ENCODE data around the gene TMEM8B. TPM values are rescaled to one million over a fixed set of nuclear protein-coding genes. Genes with fewer than 3 reads are reported as not detected.

The TMEM8B gene
- polyA plus RNA-seq, 3 donors = 2.6 to 11.6 (median 3.8) TPM

- DNase-seq = peak in 1 of 3 donors; percentile 61
- H3K4me1 Mint-ChIP-seq = peaks cover 79% of the 10 kb centered on the region
Observed at GRCh38 chr9:35839926-35840325, 10.9 kb downstream of the TMEM8B start.

GRCh38 chr9:35840881-35841644 lies 12.0 kb downstream of the TMEM8B start:
- Histone ChIP-seq H3K79me2 (ENCODE audit: insufficient read depth, low read length) (no peaks in the 10 kb centered on the region), H3K27ac (ENCODE audit: low read depth in 1 of 2, low read length in 2 of 2) (no peak overlapping the region), H3K27me3 (ENCODE audit: control insufficient read depth in 2 of 2, insufficient read depth in 2 of 2, low read length in 2 of 2) (no peaks in the 10 kb centered on the region), H3K4me3 (replicated peaks in 1 of 3; ENCODE audit: low read depth in 2 of 3, low read length in 3 of 3) (no peak overlapping the region), H3K9ac (ENCODE audit: insufficient read depth, low read length, poor library complexity, severe bottlenecking) (no peak overlapping the region), H4K20me1 (ENCODE audit: insufficient read depth, low read length) (no peaks in the 10 kb centered on the region), H3K4me2 (replicated peaks; ENCODE audit: extremely low read depth, low read length, poor library complexity, severe bottlenecking) (no peak overlapping the region), H3K36me3 (replicated peaks in 1 of 2; ENCODE audit: control insufficient read depth in 1 of 2, insufficient read depth in 2 of 2, low read length in 2 of 2) (no peaks in the 10 kb centered on the region), H3K9me3 (replicated peaks in 1 of 2; ENCODE audit: control insufficient read depth in 1 of 2, insufficient read depth in 1 of 2, low read length in 2 of 2) (no peaks in the 10 kb centered on the region), H3K4me1 (ENCODE audit: control insufficient read depth in 1 of 2, insufficient read depth in 2 of 2, low read length in 2 of 2) (peaks cover 66 to 68% of the 10 kb centered on the region in 2 donors), H2AFZ (ENCODE audit: insufficient read depth, low read depth, low read length, poor library complexity, severe bottlenecking) (no peak overlapping the region)
- DNase-seq = no peak
- Mint-ChIP-seq H3K27me3 (ENCODE audit: low read depth in 3 of 3) (peaks cover 16 to 27% (median 27%) of the 10 kb centered on the region in 3 donors), H3K4me1 (peaks cover 78% of the 10 kb centered on the region), H3K4me3 (peak overlapping the region in 1 of 2 donors; percentile 69), H3K36me3 (peaks cover 32 to 46% of the 10 kb centered on the region in 2 donors), H3K9me3 (peaks cover 7 to 10% (median 8%) of the 10 kb centered on the region in 7 donors), H3K27ac (peak overlapping the region in 2 of 7 donors; percentile 45 to 63)
- 99% methylated on average over 14 of the region's 15 CpGs for WGBS (ENCODE audit: insufficient coverage)
- TF ChIP-seq CTCF (IDR thresholded peaks at IDR 0.05) = no peak
- intact Hi-C loops (cut with micrococcal nuclease) = no loop called here

More at GRCh38 chr9:35839926-35840325, 10.9 kb downstream of the TMEM8B start:
- Mint-ChIP-seq H3K9me3 (peaks cover 7 to 10% (median 8%) of the 10 kb centered on the region in 7 donors), H3K4me3 (peak overlapping the region in 1 of 2 donors; percentile 69), H3K36me3 (peaks cover 36 to 45% of the 10 kb centered on the region in 2 donors), H3K27ac (peak overlapping the region in 3 of 7 donors; percentile 21 to 76 (median 40)), H3K27me3 (ENCODE audit: low read depth in 3 of 3) (peaks cover 16 to 29% (median 26%) of the 10 kb centered on the region in 3 donors)
- Histone ChIP-seq H3K27ac (ENCODE audit: low read depth in 1 of 2, low read length in 2 of 2) (no peak overlapping the region), H3K4me3 (replicated peaks in 1 of 3; ENCODE audit: low read depth in 2 of 3, low read length in 3 of 3) (no peak overlapping the region), H3K27me3 (ENCODE audit: control insufficient read depth in 2 of 2, insufficient read depth in 2 of 2, low read length in 2 of 2) (no peaks in the 10 kb centered on the region), H3K9me3 (replicated peaks in 1 of 2; ENCODE audit: control insufficient read depth in 1 of 2, insufficient read depth in 1 of 2, low read length in 2 of 2) (no peaks in the 10 kb centered on the region), H3K9ac (ENCODE audit: insufficient read depth, low read length, poor library complexity, severe bottlenecking) (no peak overlapping the region), H3K4me2 (replicated peaks; ENCODE audit: extremely low read depth, low read length, poor library complexity, severe bottlenecking) (no peak overlapping the region), H2AFZ (ENCODE audit: insufficient read depth, low read depth, low read length, poor library complexity, severe bottlenecking) (no peak overlapping the region), H4K20me1 (ENCODE audit: insufficient read depth, low read length) (no peaks in the 10 kb centered on the region), H3K79me2 (ENCODE audit: insufficient read depth, low read length) (no peaks in the 10 kb centered on the region), H3K4me1 (ENCODE audit: control insufficient read depth in 1 of 2, insufficient read depth in 2 of 2, low read length in 2 of 2) (peaks cover 66 to 68% of the 10 kb centered on the region in 2 donors), H3K36me3 (replicated peaks in 1 of 2; ENCODE audit: control insufficient read depth in 1 of 2, insufficient read depth in 2 of 2, low read length in 2 of 2) (no peaks in the 10 kb centered on the region)
- 57% methylated on average over 4 of the region's 5 CpGs for WGBS (ENCODE audit: insufficient coverage)
- no peak for TF ChIP-seq CTCF (IDR thresholded peaks at IDR 0.05)
- intact Hi-C loops (cut with micrococcal nuclease) = no loop called here
